Measurements from ENCODE around the gene NPW. TPM values are rescaled to one million over a fixed set of nuclear protein-coding genes. Genes with fewer than 3 reads are reported as not detected.
A peak's percentile ranks its signal among the peaks of the same experiment; 100 is the strongest.

The NPW gene
- total and polyA plus RNA-seq, 2 of the 8 experiments (the other 6 are each of a cell fraction or from before 2014, with no cell fraction given): 4.0 to 10.3 TPM

- Histone ChIP-seq H3K27ac (ENCODE audit: low read depth, low read length) (no peak overlapping the region), H2BK120ac (replicated peaks; ENCODE audit: low read depth, low read length) (no peak overlapping the region), H3K4ac (replicated peaks; ENCODE audit: insufficient read length, low read depth, low read length) (no peak overlapping the region), H3K79me1 (ENCODE audit: low read depth, low read length) (no peaks in the 10 kb centered on the region), H2BK5ac (ENCODE audit: low read depth, low read length) (no peak overlapping the region), H2BK12ac (ENCODE audit: low read depth, low read length) (no peak overlapping the region), H3K9me3 (ENCODE audit: insufficient read depth in 2 of 2, low read depth in 1 of 2, low read length in 1 of 2) (no peaks in the 10 kb centered on the region), H3K36me3 (ENCODE audit: control insufficient read depth in 2 of 4, insufficient read depth in 4 of 4, low read length in 3 of 4) (peaks cover 0 to 5% (median 0%) of the 10 kb centered on the region in 4 experiments; a peak in 1 of 8 replicates), H2BK15ac (ENCODE audit: low read length) (no peak overlapping the region), H4K91ac (replicated peaks; ENCODE audit: insufficient read length, low read length) (no peak overlapping the region), H2BK20ac (ENCODE audit: low read length) (no peak overlapping the region), H4K20me1 (replicated peaks in 1 of 2; ENCODE audit: control insufficient read depth in 1 of 2, insufficient read depth in 2 of 2, low read length in 2 of 2) (no peaks in the 10 kb centered on the region), H3K23ac (ENCODE audit: insufficient read length) (no peak overlapping the region), H3K9ac (replicated peaks in 1 of 4; ENCODE audit: extremely low read depth in 1 of 4, low read depth in 3 of 4, low read length in 3 of 4) (no peak overlapping the region), H3K27me3 (replicated peaks in 1 of 4; ENCODE audit: control insufficient read depth in 3 of 4, extremely low read depth in 1 of 4, insufficient read depth in 3 of 4, low read length in 3 of 4) (peaks cover 20 to 34% (median 26%) of the 10 kb centered on the region in 4 experiments), H3K4me2 (ENCODE audit: insufficient read depth in 1 of 2, low read depth in 2 of 2, low read length in 2 of 2) (no peak overlapping the region), H3K14ac (ENCODE audit: insufficient read length) (no peak overlapping the region), H2AK5ac (ENCODE audit: low read depth, low read length) (no peak overlapping the region), H3K56ac (replicated peaks; ENCODE audit: insufficient read length, low read depth, low read length) (no peak overlapping the region), H3K4me1 (replicated peaks in 1 of 4; ENCODE audit: control insufficient read depth in 3 of 4, insufficient read depth in 4 of 4, low read length in 3 of 4) (peaks cover 0 to 15% (median 2%) of the 10 kb centered on the region in 4 experiments; a peak in 4 of 7 replicates), H3K79me2 (ENCODE audit: control insufficient read depth in 1 of 2, insufficient read depth in 2 of 2, low read length in 2 of 2) (no peaks in the 10 kb centered on the region), H2AFZ (ENCODE audit: low read length) (no peak overlapping the region), H3K23me2 (ENCODE audit: low read depth, low read length) (peaks cover 8% of the 10 kb centered on the region; the same call in 1 of the 2 replicates), H3K18ac (ENCODE audit: extremely low read depth, low read length) (no peak overlapping the region), H3K4me3 (ENCODE audit: extremely low read depth in 1 of 4, insufficient read depth in 2 of 4, low read depth in 3 of 4, low read length in 4 of 4) (no peak overlapping the region), H4K8ac (ENCODE audit: extremely low read depth, insufficient read depth, low read length) (no peak overlapping the region), H4K5ac (ENCODE audit: insufficient read length, low read depth, low read length) (no peak overlapping the region)
- TF ChIP-seq EZH2 (IDR thresholded peaks at IDR 0.05; ENCODE audit: low read depth, low read length, severe bottlenecking) (no peak), TBP (IDR thresholded peaks at IDR 0.05; ENCODE audit: low read depth, low read length) (no peak), POU5F1 (IDR thresholded peaks at IDR 0.05; ENCODE audit: low read depth, low read length) (no peak), CEBPB (IDR thresholded peaks at IDR 0.05; ENCODE audit: low read depth, low read length) (peak; percentile 24; the same call in 1 of the 2 replicates), RAD21 (IDR thresholded peaks at IDR 0.05 in 1 of 2, conservative IDR thresholded peaks at IDR 0.05 in 1 of 2; ENCODE audit: low read depth in 2 of 2, low read length in 2 of 2) (peak; percentile 30 to 45; a peak in 3 of 4 replicates), CBX5 (IDR thresholded peaks at IDR 0.05; ENCODE audit: low read depth, low read length) (no peak), GABPA (IDR thresholded peaks at IDR 0.05; ENCODE audit: borderline replicate concordance, insufficient read depth, low read length) (peak; percentile 51; the same call in 1 of the 2 replicates)
- TF ChIP-seq, protein P1, sequence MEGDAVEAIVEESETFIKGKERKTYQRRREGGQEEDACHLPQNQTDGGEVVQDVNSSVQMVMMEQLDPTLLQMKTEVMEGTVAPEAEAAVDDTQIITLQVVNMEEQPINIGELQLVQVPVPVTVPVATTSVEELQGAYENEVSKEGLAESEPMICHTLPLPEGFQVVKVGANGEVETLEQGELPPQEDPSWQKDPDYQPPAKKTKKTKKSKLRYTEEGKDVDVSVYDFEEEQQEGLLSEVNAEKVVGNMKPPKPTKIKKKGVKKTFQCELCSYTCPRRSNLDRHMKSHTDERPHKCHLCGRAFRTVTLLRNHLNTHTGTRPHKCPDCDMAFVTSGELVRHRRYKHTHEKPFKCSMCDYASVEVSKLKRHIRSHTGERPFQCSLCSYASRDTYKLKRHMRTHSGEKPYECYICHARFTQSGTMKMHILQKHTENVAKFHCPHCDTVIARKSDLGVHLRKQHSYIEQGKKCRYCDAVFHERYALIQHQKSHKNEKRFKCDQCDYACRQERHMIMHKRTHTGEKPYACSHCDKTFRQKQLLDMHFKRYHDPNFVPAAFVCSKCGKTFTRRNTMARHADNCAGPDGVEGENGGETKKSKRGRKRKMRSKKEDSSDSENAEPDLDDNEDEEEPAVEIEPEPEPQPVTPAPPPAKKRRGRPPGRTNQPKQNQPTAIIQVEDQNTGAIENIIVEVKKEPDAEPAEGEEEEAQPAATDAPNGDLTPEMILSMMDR (IDR thresholded peaks at IDR 0.05; ENCODE audit: control extremely low read depth in 1 of 3, insufficient read depth in 1 of 3, low read depth in 1 of 3, low read length in 3 of 3): peak; percentile 57 to 67 (median 58)
- TF ChIP-seq, protein P2, sequence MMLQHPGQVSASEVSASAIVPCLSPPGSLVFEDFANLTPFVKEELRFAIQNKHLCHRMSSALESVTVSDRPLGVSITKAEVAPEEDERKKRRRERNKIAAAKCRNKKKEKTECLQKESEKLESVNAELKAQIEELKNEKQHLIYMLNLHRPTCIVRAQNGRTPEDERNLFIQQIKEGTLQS (IDR thresholded peaks at IDR 0.05; ENCODE audit: insufficient read depth, low read depth, low read length): no peak
- DNase-seq (ENCODE audit: low read depth in 1 of 2, low spot score in 2 of 2) (peak in 1 of 2 experiments; percentile 79), FAIRE-seq (no peak)
- ChIA-PET CTCF (ENCODE audit: partially characterized antibody) (interaction anchor here (0.6 to 3.3 kb wide), 24 partner anchors 8 to 165 kb away, joined by 3 to 18 read pairs (median 4); partner anchors contain the start of gene PKD1), POLR2A (ENCODE audit: partially characterized antibody) (interaction anchor here (0.6 to 1.4 kb wide), 8 partner anchors 9 to 338 kb away, joined by 3 to 8 read pairs (median 4); partner anchors contain the start of genes JPT2, RAB26, RPS2 and TRAF7)
- 64% methylated on average over 12 of the region's 13 CpGs; no CpG with 5 or more reads in 1 of the 2 experiments for WGBS, 2 experiments (ENCODE audit: extremely low coverage in 1 of 2, insufficient coverage in 1 of 2, insufficient read length in 1 of 2, insufficient replicate concordance in 2 of 2, low coverage in 1 of 2, low lambda C conversion rate in 2 of 2, missing lambda C conversion rate in 1 of 2)
Observed at GRCh38 chr16:2016407-2016922, 3.1 kb upstream of the NPW start.
